Activated T-cell treated with anti-CD3 and anti-CD28 coated beads, Interleukin-2, amount 50 U/mL, for 72 hours (primary cell): ENCODE results near the gene GRAMD1B. TPM values are rescaled to one million over a fixed set of nuclear protein-coding genes. Genes with fewer than 3 reads are reported as not detected.
A peak's percentile ranks its signal among the peaks of the same experiment; 100 is the strongest.

Experiments used
- ATAC-seq, 2 donors: fragments of 150-1000 bp; cut with Tn5 transposase; replicated peaks in 1 of 2; 2 replicates each; pipeline ENCODE4 v1.10.0; 2021; ENCODE audit warnings: moderate library complexity in 2 of 2, mild to moderate bottlenecking in 1 of 2
- DNase-seq, 2 donors: peaks; one replicate each; pipeline ENCODE4 v3.0.0; 2021 to 2022; ENCODE audit warnings: mixed read lengths in 1 of 2
- H3K27ac Mint-ChIP-seq: one replicate; pipeline ENCODE4 v1.8.0; 2022; ENCODE audit warnings: mild to moderate bottlenecking, moderate library complexity, mixed read lengths
- H3K27me3 Mint-ChIP-seq: one replicate; pipeline ENCODE4 v1.8.0; 2022; ENCODE audit warnings: low read depth, mixed read lengths
- H3K36me3 Mint-ChIP-seq, 2 donors: one replicate each; pipeline ENCODE4 v1.8.0; 2022; ENCODE audit warnings: mixed read lengths in 2 of 2, mild to moderate bottlenecking in 1 of 2; ENCODE audit not compliant: insufficient read depth in 2 of 2
- H3K4me1 Mint-ChIP-seq: one replicate; pipeline ENCODE4 v1.8.0; 2022; ENCODE audit warnings: low read depth, mixed read lengths
- H3K4me3 Mint-ChIP-seq, 2 donors: one replicate each; pipeline ENCODE4 v1.8.0; 2022; ENCODE audit warnings: mild to moderate bottlenecking in 2 of 2, mixed read lengths in 2 of 2, moderate library complexity in 2 of 2
- H3K9me3 Mint-ChIP-seq, 2 donors: one replicate each; pipeline ENCODE4 v1.8.0; 2022; ENCODE audit warnings: mixed read lengths in 2 of 2
- total RNA-seq, 2 donors: library from RNA; stranded (reverse); gene quantifications; one replicate each; pipeline ENCODE4 v1.2.3, GENCODE V29; 2022

Gene GRAMD1B
- total RNA-seq, 2 donors from 2014 or later = 64.0 to 107 TPM

- H3K27me3 Mint-ChIP-seq = no peaks in the 10 kb centered on the region
- no peak overlapping the region for H3K27ac Mint-ChIP-seq
- peaks cover 0 to 2% of the 10 kb centered on the region in 2 donors for H3K36me3 Mint-ChIP-seq
- peak; percentile 7 to 20 for DNase-seq
- ATAC-seq = peak; percentile 80
- H3K4me3 Mint-ChIP-seq = no peak overlapping the region
- H3K4me1 Mint-ChIP-seq = peaks cover 24% of the 10 kb centered on the region
- no peaks in the 10 kb centered on the region for H3K9me3 Mint-ChIP-seq
These were observed 120.2 kb downstream of the GRAMD1B start for GRCh38 chr11:123549926-123550917.

- H3K4me1 Mint-ChIP-seq = peaks cover 24% of the 10 kb centered on the region
- H3K36me3 Mint-ChIP-seq = peaks cover 0 to 2% of the 10 kb centered on the region in 2 donors
- no peak overlapping the region for H3K4me3 Mint-ChIP-seq
- H3K9me3 Mint-ChIP-seq = no peaks in the 10 kb centered on the region
- no peak for DNase-seq
- no peaks in the 10 kb centered on the region for H3K27me3 Mint-ChIP-seq
- ATAC-seq = no peak
- no peak overlapping the region for H3K27ac Mint-ChIP-seq
These were observed 121.0 kb downstream of the GRAMD1B start for GRCh38 chr11:123551079-123551478.

GRCh38 chr11:123556633-123557032 lies 126.6 kb downstream of the GRAMD1B start:
- Mint-ChIP-seq H3K27ac (no peak overlapping the region), H3K9me3 (no peaks in the 10 kb centered on the region), H3K27me3 (peaks cover 4% of the 10 kb centered on the region), H3K4me1 (peaks cover 21% of the 10 kb centered on the region), H3K4me3 (no peak overlapping the region), H3K36me3 (peaks cover 2 to 4% of the 10 kb centered on the region in 2 donors)
- ATAC-seq (no peak), DNase-seq (no peak)

- H3K27ac Mint-ChIP-seq = no peak overlapping the region
- no peak overlapping the region for H3K4me3 Mint-ChIP-seq
- DNase-seq (no peak), ATAC-seq (no peak)
- H3K27me3 Mint-ChIP-seq = peaks cover 4% of the 10 kb centered on the region
- H3K9me3 Mint-ChIP-seq = no peaks in the 10 kb centered on the region
- H3K4me1 Mint-ChIP-seq = peaks cover 21% of the 10 kb centered on the region
- H3K36me3 Mint-ChIP-seq = peaks cover 2 to 4% of the 10 kb centered on the region in 2 donors
These were observed 128.7 kb downstream of the GRAMD1B start for GRCh38 chr11:123558536-123559315.

- peaks cover 4% of the 10 kb centered on the region for H3K27me3 Mint-ChIP-seq
- peaks cover 2 to 4% of the 10 kb centered on the region in 2 donors for H3K36me3 Mint-ChIP-seq
- ATAC-seq = peak in 1 of 2 donors; percentile 17
- H3K4me3 Mint-ChIP-seq = peak overlapping the region; percentile 51 to 79
- no peak for DNase-seq
- H3K9me3 Mint-ChIP-seq = no peaks in the 10 kb centered on the region
- H3K4me1 Mint-ChIP-seq = peaks cover 20% of the 10 kb centered on the region
- no peak overlapping the region for H3K27ac Mint-ChIP-seq
These were observed 129.5 kb downstream of the GRAMD1B start for GRCh38 chr11:123559523-123559955.

- Mint-ChIP-seq H3K4me3 (peak overlapping the region; percentile 51 to 79), H3K4me1 (peaks cover 15% of the 10 kb centered on the region), H3K27ac (no peak overlapping the region), H3K27me3 (peaks cover 4% of the 10 kb centered on the region), H3K9me3 (no peaks in the 10 kb centered on the region), H3K36me3 (peaks cover 1 to 4% of the 10 kb centered on the region in 2 donors)
- ATAC-seq (peak; percentile 73 to 85), DNase-seq (peak in 1 of 2 donors; percentile 37)
These were observed 129.9 kb downstream of the GRAMD1B start for GRCh38 chr11:123560006-123560405.

- Mint-ChIP-seq H3K27me3 (peaks cover 4% of the 10 kb centered on the region), H3K4me1 (peaks cover 14% of the 10 kb centered on the region), H3K36me3 (peaks cover 0 to 4% of the 10 kb centered on the region in 2 donors), H3K27ac (no peak overlapping the region), H3K9me3 (no peaks in the 10 kb centered on the region), H3K4me3 (no peak overlapping the region)
- no peak for ATAC-seq
- DNase-seq = no peak
These were observed 131.3 kb downstream of the GRAMD1B start for GRCh38 chr11:123561431-123561800.

- Mint-ChIP-seq H3K9me3 (no peaks in the 10 kb centered on the region), H3K27ac (no peak overlapping the region), H3K27me3 (peaks cover 4% of the 10 kb centered on the region), H3K4me1 (peaks cover 14% of the 10 kb centered on the region), H3K36me3 (peaks cover 0 to 4% of the 10 kb centered on the region in 2 donors), H3K4me3 (no peak overlapping the region)
- DNase-seq = no peak
- ATAC-seq = no peak
These were observed 132.1 kb downstream of the GRAMD1B start for GRCh38 chr11:123562158-123562557.

- DNase-seq (no peak), ATAC-seq (no peak)
These were observed 132.8 kb downstream of the GRAMD1B start for GRCh38 chr11:123562829-123563228.

GRCh38 chr11:123564221-123564620 lies 134.2 kb downstream of the GRAMD1B start:
- H3K4me3 Mint-ChIP-seq = no peak overlapping the region
- no peaks in the 10 kb centered on the region for H3K27me3 Mint-ChIP-seq
- H3K36me3 Mint-ChIP-seq = no peaks in the 10 kb centered on the region
- DNase-seq (no peak), ATAC-seq (no peak)
- no peaks in the 10 kb centered on the region for H3K9me3 Mint-ChIP-seq
- peaks cover 14% of the 10 kb centered on the region for H3K4me1 Mint-ChIP-seq
- H3K27ac Mint-ChIP-seq = no peak overlapping the region

More at GRCh38 chr11:123562829-123563228, 132.8 kb downstream of the GRAMD1B start:
- Mint-ChIP-seq H3K4me3 (no peak overlapping the region), H3K4me1 (peaks cover 14% of the 10 kb centered on the region), H3K36me3 (peaks cover 0 to 4% of the 10 kb centered on the region in 2 donors), H3K27me3 (peaks cover 4% of the 10 kb centered on the region), H3K27ac (no peak overlapping the region), H3K9me3 (no peaks in the 10 kb centered on the region)

GRCh38 chr11:123566852-123567251 lies 136.8 kb downstream of the GRAMD1B start:
- Mint-ChIP-seq H3K36me3 (no peaks in the 10 kb centered on the region), H3K27me3 (no peaks in the 10 kb centered on the region), H3K27ac (no peak overlapping the region), H3K9me3 (no peaks in the 10 kb centered on the region), H3K4me1 (no peaks in the 10 kb centered on the region), H3K4me3 (no peak overlapping the region)
- ATAC-seq = no peak
- no peak for DNase-seq

- no peaks in the 10 kb centered on the region for H3K27me3 Mint-ChIP-seq
- H3K36me3 Mint-ChIP-seq = no peaks in the 10 kb centered on the region
- H3K27ac Mint-ChIP-seq = no peak overlapping the region
- H3K4me1 Mint-ChIP-seq = no peaks in the 10 kb centered on the region
- DNase-seq (no peak), ATAC-seq (no peak)
- H3K9me3 Mint-ChIP-seq = no peaks in the 10 kb centered on the region
- no peak overlapping the region for H3K4me3 Mint-ChIP-seq
These were observed 137.4 kb downstream of the GRAMD1B start for GRCh38 chr11:123567466-123567865.

GRCh38 chr11:123568367-123568870 lies 138.3 kb downstream of the GRAMD1B start:
- no peaks in the 10 kb centered on the region for H3K4me1 Mint-ChIP-seq
- no peak for DNase-seq
- no peaks in the 10 kb centered on the region for H3K36me3 Mint-ChIP-seq
- no peaks in the 10 kb centered on the region for H3K27me3 Mint-ChIP-seq
- no peaks in the 10 kb centered on the region for H3K9me3 Mint-ChIP-seq
- no peak overlapping the region for H3K27ac Mint-ChIP-seq
- H3K4me3 Mint-ChIP-seq = no peak overlapping the region
- ATAC-seq = no peak
